HEK293 (cell line): ENCODE results near the gene C16orf92.

Source experiments
- GLIS2 ChIP-seq: fragments of 450-650 bp; formaldehyde crosslinking; IDR thresholded peaks from 2 replicates; pipeline ENCODE4 v1.5.1; 2016; ENCODE audit warnings: missing biosample characterization, missing genetic modification characterization
- HIC1 ChIP-seq: fragments of 450-650 bp; formaldehyde crosslinking; IDR thresholded peaks from 2 replicates; pipeline ENCODE4 v1.5.1; 2016; ENCODE audit warnings: missing biosample characterization, missing genetic modification characterization
- INSM2 ChIP-seq: fragments of 450-650 bp; formaldehyde crosslinking; IDR thresholded peaks from 2 replicates; pipeline ENCODE4 v1.5.1; 2016; ENCODE audit warnings: missing biosample characterization, missing genetic modification characterization
- KLF1 ChIP-seq: fragments of 450-650 bp; formaldehyde crosslinking; IDR thresholded peaks from 2 replicates; pipeline ENCODE4 v1.5.1; 2016; ENCODE audit warnings: missing biosample characterization, missing genetic modification characterization
- MZF1 ChIP-seq: fragments of 450-650 bp; formaldehyde crosslinking; IDR thresholded peaks from 2 replicates; pipeline ENCODE4 v1.5.1; 2017; ENCODE audit warnings: missing biosample characterization, missing genetic modification characterization, borderline replicate concordance
- SP3 ChIP-seq: fragments of 450-650 bp; formaldehyde crosslinking; IDR thresholded peaks from 2 replicates; pipeline ENCODE4 v1.5.1; 2016; ENCODE audit warnings: missing biosample characterization, missing genetic modification characterization
- ZBTB10 ChIP-seq: fragments of 450-650 bp; formaldehyde crosslinking; IDR thresholded peaks from 2 replicates; pipeline ENCODE4 v1.5.1; 2016; ENCODE audit warnings: missing biosample characterization, missing genetic modification characterization
- ZBTB17 ChIP-seq: fragments of 450-650 bp; formaldehyde crosslinking; IDR thresholded peaks from 2 replicates; pipeline ENCODE4 v1.5.1; 2016; ENCODE audit warnings: missing biosample characterization, missing genetic modification characterization
- ZEB2 ChIP-seq: fragments of 450-650 bp; formaldehyde crosslinking; IDR thresholded peaks from 2 replicates; pipeline ENCODE4 v1.5.1; 2016; ENCODE audit warnings: missing biosample characterization, missing genetic modification characterization
- ZNF146 ChIP-seq: fragments of 450-650 bp; formaldehyde crosslinking; IDR thresholded peaks from 2 replicates; pipeline ENCODE4 v1.5.1; 2016; ENCODE audit warnings: missing biosample characterization, missing genetic modification characterization
- ZNF16 ChIP-seq: fragments of 450-650 bp; formaldehyde crosslinking; IDR thresholded peaks from 2 replicates; pipeline ENCODE4 v1.5.1; 2016; ENCODE audit warnings: low read depth, missing biosample characterization, missing genetic modification characterization
- ZNF2 ChIP-seq: fragments of 450-650 bp; formaldehyde crosslinking; IDR thresholded peaks from 2 replicates; pipeline ENCODE4 v1.5.1; 2016; ENCODE audit warnings: missing biosample characterization, missing genetic modification characterization
- ZNF398 ChIP-seq: fragments of 450-650 bp; formaldehyde crosslinking; IDR thresholded peaks from 2 replicates; pipeline ENCODE4 v1.5.1; 2017; ENCODE audit warnings: missing biosample characterization, missing genetic modification characterization
- ZNF510 ChIP-seq: fragments of 450-650 bp; formaldehyde crosslinking; IDR thresholded peaks from 2 replicates; pipeline ENCODE4 v1.5.1; 2018; ENCODE audit warnings: mild to moderate bottlenecking, missing genetic modification characterization, missing biosample characterization; ENCODE audit not compliant: insufficient replicate concordance
- ZSCAN16 ChIP-seq: fragments of 450-650 bp; formaldehyde crosslinking; IDR thresholded peaks from 2 replicates; pipeline ENCODE4 v1.5.1; 2016; ENCODE audit warnings: missing biosample characterization, missing genetic modification characterization
- TF ChIP-seq, protein P1 (sequence below): fragments of 450-650 bp; formaldehyde crosslinking; IDR thresholded peaks from 2 replicates; pipeline ENCODE4 v1.5.1; 2017; ENCODE audit warnings: missing biosample characterization, missing genetic modification characterization
- TF ChIP-seq, protein P2 (sequence below): fragments of 450-650 bp; formaldehyde crosslinking; IDR thresholded peaks from 2 replicates; pipeline ENCODE4; 2016; ENCODE audit warnings: missing biosample characterization, missing genetic modification characterization

The C16orf92 gene

DNA sequence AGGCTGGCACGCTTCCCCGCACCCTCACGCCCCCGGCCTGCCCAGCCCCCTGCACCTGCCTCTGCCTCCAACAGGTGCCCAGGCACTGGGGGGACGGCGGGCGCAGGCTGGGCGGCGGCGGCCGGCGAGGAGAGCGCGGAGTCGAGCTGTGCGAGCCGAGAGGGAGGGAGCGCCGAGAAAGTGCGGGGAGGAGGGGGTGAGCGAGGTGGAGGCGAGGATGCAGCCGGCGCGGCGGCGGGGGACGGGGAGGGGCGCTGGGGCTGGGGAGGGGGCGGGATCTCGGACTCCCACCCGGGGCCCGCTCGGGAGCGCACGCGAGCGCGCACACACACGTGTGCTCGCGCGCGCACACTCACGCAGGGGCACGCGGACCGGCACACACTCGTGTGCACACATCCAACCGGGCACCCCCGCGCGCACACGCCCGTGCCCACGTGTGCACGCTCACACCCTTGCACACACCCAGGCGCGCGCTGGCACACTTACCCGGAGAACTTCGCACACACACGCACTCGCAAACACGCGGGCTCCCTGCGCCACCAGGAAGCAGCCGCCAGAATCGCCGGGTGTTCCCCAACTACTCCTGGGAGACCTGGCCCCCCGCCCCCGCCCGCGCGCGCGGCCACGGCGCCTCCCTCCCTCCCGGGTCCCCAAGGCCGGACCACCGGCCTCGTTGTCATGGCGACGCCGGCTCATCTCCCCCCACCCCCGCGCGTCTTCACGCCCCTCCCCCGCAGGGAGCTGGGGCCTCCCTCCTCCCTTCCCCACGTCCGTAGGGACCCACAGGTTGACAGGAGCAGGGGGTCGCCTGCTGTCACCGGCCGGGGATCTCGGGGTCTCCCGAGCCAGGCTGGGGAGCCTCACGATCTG is 11.9 kb upstream of the C16orf92 start, which contains the start of gene DOC2A (continued):
- TF ChIP-seq, protein P1, sequence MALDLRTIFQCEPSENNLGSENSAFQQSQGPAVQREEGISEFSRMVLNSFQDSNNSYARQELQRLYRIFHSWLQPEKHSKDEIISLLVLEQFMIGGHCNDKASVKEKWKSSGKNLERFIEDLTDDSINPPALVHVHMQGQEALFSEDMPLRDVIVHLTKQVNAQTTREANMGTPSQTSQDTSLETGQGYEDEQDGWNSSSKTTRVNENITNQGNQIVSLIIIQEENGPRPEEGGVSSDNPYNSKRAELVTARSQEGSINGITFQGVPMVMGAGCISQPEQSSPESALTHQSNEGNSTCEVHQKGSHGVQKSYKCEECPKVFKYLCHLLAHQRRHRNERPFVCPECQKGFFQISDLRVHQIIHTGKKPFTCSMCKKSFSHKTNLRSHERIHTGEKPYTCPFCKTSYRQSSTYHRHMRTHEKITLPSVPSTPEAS (tag by site-specific recombination): peak; percentile 86
- TF ChIP-seq ZNF398 (tag by site-specific recombination): peak; percentile 96
- TF ChIP-seq GLIS2 (tag by site-specific recombination): peak; percentile 58; the same call in 1 of the 2 replicates
- peak; percentile 53; the same call in 1 of the 2 replicates for TF ChIP-seq HIC1 (tag by site-specific recombination)
- 0 out of 2 replicates have a peak, but pooled peaks have one; percentile 12 for TF ChIP-seq ZNF2 (tag by site-specific recombination)
- TF ChIP-seq, protein P2, sequence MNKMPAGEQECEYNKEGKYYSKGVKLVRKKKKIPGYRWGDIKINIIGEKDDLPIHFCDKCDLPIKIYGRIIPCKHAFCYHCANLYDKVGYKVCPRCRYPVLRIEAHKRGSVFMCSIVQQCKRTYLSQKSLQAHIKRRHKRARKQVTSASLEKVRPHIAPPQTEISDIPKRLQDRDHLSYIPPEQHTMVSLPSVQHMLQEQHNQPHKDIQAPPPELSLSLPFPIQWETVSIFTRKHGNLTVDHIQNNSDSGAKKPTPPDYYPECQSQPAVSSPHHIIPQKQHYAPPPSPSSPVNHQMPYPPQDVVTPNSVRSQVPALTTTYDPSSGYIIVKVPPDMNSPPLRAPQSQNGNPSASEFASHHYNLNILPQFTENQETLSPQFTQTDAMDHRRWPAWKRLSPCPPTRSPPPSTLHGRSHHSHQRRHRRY (tag by site-specific recombination): no peak
- TF ChIP-seq INSM2 (tag by site-specific recombination): 0 out of 2 replicates have a peak, but pooled peaks have one; percentile 15
- no peak for TF ChIP-seq MZF1
- TF ChIP-seq ZBTB10 (tag by site-specific recombination): no peak
- TF ChIP-seq ZSCAN16 (tag by site-specific recombination): no peak
- peak; percentile 99 for TF ChIP-seq ZBTB17 (tag by site-specific recombination)
- 0 out of 2 replicates have a peak, but pooled peaks have one; percentile 17 for TF ChIP-seq ZEB2 (tag by site-specific recombination)
- 0 out of 2 replicates have a peak, but pooled peaks have one; percentile 36 for TF ChIP-seq SP3 (tag by site-specific recombination)
- peak; percentile 40; the same call in 1 of the 2 replicates for TF ChIP-seq KLF1 (tag by site-specific recombination)
- no peak for TF ChIP-seq ZNF510 (tag by site-specific recombination)
- TF ChIP-seq ZNF16 (tag by site-specific recombination): no peak
- 0 out of 2 replicates have a peak, but pooled peaks have one; percentile 4 for TF ChIP-seq ZNF146 (tag by site-specific recombination)
